HG03135 (cell line): ENCODE measurements around the gene SLC24A3.

Experiments
- ATAC-seq: cut with Tn5 transposase; IDR thresholded peaks from one replicate; pipeline ENCODE4 v1.9.1; 2021; ENCODE audit warnings: mild to moderate bottlenecking, moderate library complexity; ENCODE audit not compliant: unreplicated experiment

SLC24A3 gene

GRCh38 chr20:19336631-19337030, 124.2 kb downstream of the SLC24A3 start:
- ATAC-seq = no peak

- no peak for ATAC-seq
Measured at GRCh38 chr20:19338380-19338779, 125.9 kb downstream of the SLC24A3 start.

GRCh38 chr20:19338960-19339359, 126.5 kb downstream of the SLC24A3 start:
- no peak for ATAC-seq

- ATAC-seq = no peak
Measured at GRCh38 chr20:19341348-19342053, 129.1 kb downstream of the SLC24A3 start.

GRCh38 chr20:19344341-19344740, 131.9 kb downstream of the SLC24A3 start:
- no peak for ATAC-seq

GRCh38 chr20:19347943-19348456, 135.6 kb downstream of the SLC24A3 start:
- ATAC-seq = no peak

GRCh38 chr20:19348582-19348981, 136.1 kb downstream of the SLC24A3 start:
- ATAC-seq = no peak

GRCh38 chr20:19349879-19350278, 137.4 kb downstream of the SLC24A3 start:
- no peak for ATAC-seq

GRCh38 chr20:19351542-19351941, 139.1 kb downstream of the SLC24A3 start:
- ATAC-seq = no peak

- no peak for ATAC-seq
Measured at GRCh38 chr20:19354950-19355349, 142.5 kb downstream of the SLC24A3 start.

- no peak for ATAC-seq
Measured at GRCh38 chr20:19361790-19362189, 149.3 kb downstream of the SLC24A3 start.

GRCh38 chr20:19363476-19363875, 151.0 kb downstream of the SLC24A3 start:
- no peak for ATAC-seq

GRCh38 chr20:19367591-19367990, 155.1 kb downstream of the SLC24A3 start:
- no peak for ATAC-seq

- no peak for ATAC-seq
Measured at GRCh38 chr20:19368351-19368750, 155.9 kb downstream of the SLC24A3 start.

GRCh38 chr20:19370076-19371075, 157.9 kb downstream of the SLC24A3 start:
- no peak for ATAC-seq

GRCh38 chr20:19371112-19371511, 158.7 kb downstream of the SLC24A3 start:
- no peak for ATAC-seq

- no peak for ATAC-seq
Measured at GRCh38 chr20:19374216-19374615, 161.8 kb downstream of the SLC24A3 start.

GRCh38 chr20:19375395-19375794, 163.0 kb downstream of the SLC24A3 start:
- no peak for ATAC-seq

- no peak for ATAC-seq
Measured at GRCh38 chr20:19375801-19376200, 163.4 kb downstream of the SLC24A3 start.

- ATAC-seq = no peak
Measured at GRCh38 chr20:19376451-19377229, 164.2 kb downstream of the SLC24A3 start.

GRCh38 chr20:19378058-19378457, 165.6 kb downstream of the SLC24A3 start:
- no peak for ATAC-seq
